Astrocyte (in vitro differentiated cells and primary cell): ENCODE results near the gene YWHAE.

Experiments
- EZH2 ChIP-seq: IDR thresholded peaks from 2 replicates; pipeline ENCODE4 v1.6.1; 2012; ENCODE audit warnings: mild to moderate bottlenecking, low read length, inconsistent platforms; ENCODE audit not compliant: insufficient read depth
- TF ChIP-seq, protein P1 (sequence below): IDR thresholded peaks from 2 replicates; pipeline ENCODE4 v1.5.1; 2011; ENCODE audit warnings: low read depth, mild to moderate bottlenecking, inconsistent platforms, low read length, moderate library complexity; ENCODE audit not compliant: insufficient read depth

DNA sequence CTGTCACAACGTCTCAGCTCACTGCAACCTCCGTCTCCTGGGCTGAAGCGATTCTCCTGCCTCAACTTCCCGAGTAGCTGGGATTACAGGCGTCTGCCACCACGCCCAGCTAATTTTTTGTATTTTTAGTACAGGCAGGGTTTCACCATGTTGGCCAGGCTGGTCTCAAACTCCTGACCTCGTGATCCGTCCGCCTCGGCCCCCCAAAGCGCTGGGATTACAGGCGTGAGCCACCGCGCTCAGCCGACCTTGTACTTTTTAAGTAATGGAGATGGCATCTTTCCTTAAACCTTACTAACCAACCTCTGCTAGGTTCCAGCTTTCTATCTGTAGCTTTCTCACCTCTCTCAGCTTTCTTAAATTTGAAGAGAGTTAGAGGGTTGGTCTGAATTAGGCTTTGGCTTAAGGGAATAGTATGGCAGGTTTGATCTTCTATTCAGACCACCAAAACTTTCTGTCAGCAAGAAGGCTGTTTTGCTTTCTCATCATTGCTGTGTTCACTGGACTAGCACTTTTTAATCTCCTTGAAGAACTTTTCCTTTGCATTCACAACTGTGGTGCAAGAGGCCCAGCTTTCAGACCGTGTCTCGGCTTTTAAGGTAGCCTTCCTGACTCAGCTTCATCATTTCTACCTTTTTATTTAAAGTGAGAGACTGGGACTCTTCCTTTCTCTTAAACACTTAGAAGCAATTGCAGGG lies 28.0 kb downstream of the YWHAE start:
- TF ChIP-seq, protein P1, sequence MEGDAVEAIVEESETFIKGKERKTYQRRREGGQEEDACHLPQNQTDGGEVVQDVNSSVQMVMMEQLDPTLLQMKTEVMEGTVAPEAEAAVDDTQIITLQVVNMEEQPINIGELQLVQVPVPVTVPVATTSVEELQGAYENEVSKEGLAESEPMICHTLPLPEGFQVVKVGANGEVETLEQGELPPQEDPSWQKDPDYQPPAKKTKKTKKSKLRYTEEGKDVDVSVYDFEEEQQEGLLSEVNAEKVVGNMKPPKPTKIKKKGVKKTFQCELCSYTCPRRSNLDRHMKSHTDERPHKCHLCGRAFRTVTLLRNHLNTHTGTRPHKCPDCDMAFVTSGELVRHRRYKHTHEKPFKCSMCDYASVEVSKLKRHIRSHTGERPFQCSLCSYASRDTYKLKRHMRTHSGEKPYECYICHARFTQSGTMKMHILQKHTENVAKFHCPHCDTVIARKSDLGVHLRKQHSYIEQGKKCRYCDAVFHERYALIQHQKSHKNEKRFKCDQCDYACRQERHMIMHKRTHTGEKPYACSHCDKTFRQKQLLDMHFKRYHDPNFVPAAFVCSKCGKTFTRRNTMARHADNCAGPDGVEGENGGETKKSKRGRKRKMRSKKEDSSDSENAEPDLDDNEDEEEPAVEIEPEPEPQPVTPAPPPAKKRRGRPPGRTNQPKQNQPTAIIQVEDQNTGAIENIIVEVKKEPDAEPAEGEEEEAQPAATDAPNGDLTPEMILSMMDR, result no peak
- no peak for TF ChIP-seq EZH2
